Dermis microvascular lymphatic vessel endothelial cell (primary cell): ENCODE measurements around the gene CERS3. TPM values are rescaled to one million over a fixed set of nuclear protein-coding genes. Genes with fewer than 3 reads are reported as not detected.

Experiments
- DNase-seq, 2 donors: peaks; one replicate each; pipeline versions ENCODE4 v3.0.0 to v3.0.0-alpha.2; 2010; ENCODE audit warnings: low read depth in 2 of 2
- total RNA-seq: library from RNA; depleted of rRNA; stranded (reverse); fragments of >200 nt; gene quantifications from 2 replicates; pipeline ENCODE4 v1.2.1, GENCODE V29; 2014

The CERS3 gene
- total RNA-seq, result not detected in 2 replicates

- no peak for DNase-seq
Measured at GRCh38 chr15:100528833-100529428, at the start of gene CERS3. Gene CERS3, minus strand, starts transcription at chr15:100528950. Its CDS starts 27,101 bp downstream, at chr15:100501849.

GRCh38 chr15:100573526-100573925 is 44.8 kb upstream of the CERS3 start:
- DNase-seq, result no peak

DNA sequence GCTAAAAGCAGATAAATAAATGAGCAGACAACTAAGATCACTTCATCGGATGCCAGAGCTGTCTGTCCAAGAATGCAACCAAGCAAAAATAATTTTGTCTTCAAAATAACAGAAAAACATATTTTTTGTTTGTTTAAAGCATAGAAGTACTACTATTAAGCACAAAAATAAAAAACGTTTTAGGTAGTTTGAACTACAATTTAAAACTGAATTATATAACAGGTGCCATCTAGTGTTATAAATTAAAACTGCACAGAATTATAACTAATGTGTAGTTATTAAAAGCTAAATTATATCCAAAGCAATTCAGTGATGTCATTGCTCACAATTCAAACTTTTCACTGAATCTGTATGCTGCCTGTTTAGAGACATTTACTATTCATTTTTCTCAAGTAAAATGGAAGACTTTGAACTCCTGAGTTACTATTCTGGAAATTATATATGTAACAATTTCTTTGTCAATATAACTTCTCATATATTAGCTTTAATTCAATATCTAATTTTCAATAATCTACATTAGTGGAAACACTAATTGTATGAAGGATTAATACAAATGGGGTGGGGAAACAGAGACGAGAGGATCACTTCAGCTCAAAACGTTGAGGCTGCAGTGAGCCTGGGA is 43.7 kb upstream of the CERS3 start:
- DNase-seq, result peak; percentile 20 to 33

DNA sequence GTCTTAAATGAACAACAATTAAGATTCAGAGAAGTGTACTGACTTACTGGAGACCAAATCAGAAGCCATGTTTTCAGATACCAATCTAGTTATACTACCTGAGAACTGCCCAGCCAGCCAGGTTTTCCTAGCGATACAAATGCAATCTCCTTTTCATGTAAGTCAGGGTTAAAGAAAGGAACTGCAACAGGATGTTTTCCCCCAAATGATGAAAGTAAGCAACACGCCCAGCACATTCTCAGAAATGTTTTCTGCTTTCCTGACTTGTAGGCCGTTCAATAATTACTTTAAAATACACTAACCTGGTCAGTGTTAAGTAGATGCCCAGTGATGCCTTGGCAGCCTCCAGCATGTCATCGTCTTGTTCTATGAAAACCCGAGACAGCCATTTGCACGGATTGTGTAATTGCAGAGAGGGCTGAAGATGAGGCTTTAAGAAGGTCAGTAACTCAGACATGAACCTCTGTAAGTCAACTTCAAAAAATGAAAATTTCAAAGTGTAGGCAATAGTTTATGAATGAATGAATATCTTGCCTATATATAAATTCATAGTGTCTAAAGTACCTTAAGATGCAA is 42.9 kb upstream of the CERS3 start:
- DNase-seq, result no peak

GRCh38 chr15:100570735-100571313 is 42.1 kb upstream of the CERS3 start:
- DNase-seq, result no peak

DNA sequence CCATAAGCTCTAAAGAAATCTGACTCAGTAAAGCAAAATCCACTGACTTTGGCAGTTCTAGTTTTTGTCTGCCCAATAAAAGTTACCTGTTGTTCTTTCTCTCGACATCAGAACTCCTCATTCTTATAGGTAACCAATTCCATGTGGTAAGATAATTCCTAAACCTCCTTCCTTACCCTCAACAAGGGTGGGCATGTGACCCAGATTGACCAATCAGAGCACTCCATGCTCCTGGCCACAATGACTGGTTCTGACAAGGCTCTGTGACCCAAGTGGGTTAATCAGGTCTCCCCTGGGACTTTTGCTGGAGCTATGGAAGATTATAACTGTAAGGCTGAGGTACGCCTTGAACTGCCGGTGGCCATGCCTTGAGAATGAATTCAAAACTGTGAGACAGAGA is 41.5 kb upstream of the CERS3 start:
- DNase-seq, result no peak

- no peak for DNase-seq
Measured at GRCh38 chr15:100569391-100569790, 40.6 kb upstream of the CERS3 start.

DNA sequence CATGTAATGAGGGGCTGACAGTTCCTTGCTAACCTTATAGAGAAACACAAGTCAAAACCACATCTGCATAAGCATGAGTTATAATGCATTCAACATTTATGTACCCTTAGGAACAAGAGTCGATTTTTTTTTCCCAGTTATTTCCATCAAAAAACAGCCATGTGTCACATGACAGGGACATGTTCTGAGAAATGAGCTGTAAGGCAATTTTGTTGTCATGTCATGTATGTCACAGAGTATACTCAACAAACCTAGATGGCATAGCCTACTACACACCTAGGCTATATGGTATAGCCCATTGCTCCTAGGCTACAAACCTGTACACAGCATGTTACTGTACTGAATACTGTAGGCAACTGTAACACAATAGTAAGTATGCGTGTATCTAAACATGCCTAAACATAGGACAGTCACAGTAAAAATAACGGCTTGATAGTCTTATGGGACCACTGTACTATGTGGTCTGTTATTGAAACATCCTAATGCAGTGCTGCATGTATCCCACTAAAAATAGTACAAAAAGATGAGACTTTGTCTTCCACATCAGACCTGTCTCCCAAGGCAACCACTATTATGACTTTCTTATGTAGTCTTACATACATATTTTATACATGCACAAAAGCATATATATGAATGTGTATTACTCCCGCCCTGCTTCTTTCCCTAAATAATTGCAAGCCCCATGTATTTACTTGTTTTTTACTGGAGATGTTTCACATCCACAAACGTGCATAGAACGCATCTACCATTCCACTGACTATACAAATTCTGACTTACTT is 38.3 kb upstream of the CERS3 start:
- no peak for DNase-seq

DNA sequence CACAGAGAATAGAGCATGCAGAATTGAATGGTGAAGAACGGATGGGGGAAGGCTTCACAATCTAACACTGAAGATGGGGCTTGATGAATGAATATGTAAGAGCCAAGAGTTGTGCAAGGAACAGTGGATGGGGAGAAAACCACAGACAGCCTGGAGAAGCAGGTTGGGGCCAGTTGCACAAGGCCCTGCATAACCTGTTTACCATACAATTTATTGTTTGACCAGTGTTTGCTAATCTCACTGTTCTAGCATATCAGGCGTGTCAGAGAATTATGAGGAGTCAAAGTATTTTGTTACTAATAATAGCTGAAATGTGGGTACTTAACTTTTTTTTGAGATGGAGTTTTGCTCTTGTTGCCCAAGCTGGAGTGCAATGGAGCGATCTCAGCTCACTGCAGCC is 36.8 kb upstream of the CERS3 start:
- DNase-seq, result no peak

DNA sequence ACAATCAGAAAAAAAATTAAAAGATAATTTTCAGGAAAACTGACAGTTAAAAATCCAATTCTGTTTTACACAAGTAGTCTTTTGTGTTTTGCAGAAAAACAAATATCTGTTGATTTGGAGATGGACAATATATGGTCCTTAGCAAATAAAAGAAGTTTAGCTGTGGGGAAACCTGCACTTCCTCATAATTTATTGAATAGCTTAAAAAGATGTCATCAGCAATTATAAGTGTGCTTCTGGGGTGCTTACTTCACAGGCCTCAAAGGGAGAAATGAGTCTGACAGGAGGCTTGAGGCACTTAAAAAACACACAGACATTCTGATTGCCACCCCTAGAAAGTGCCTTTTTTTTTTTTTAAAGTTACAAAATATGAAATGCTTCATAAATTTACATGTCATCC is 31.6 kb upstream of the CERS3 start:
- DNase-seq, result no peak

- DNase-seq, result no peak
Measured at GRCh38 chr15:100559330-100559729, 30.6 kb upstream of the CERS3 start.

- DNase-seq, result no peak
Measured at GRCh38 chr15:100558771-100559254, 30.1 kb upstream of the CERS3 start.

- no peak for DNase-seq
Measured at GRCh38 chr15:100553468-100553867, 24.7 kb upstream of the CERS3 start.

DNA sequence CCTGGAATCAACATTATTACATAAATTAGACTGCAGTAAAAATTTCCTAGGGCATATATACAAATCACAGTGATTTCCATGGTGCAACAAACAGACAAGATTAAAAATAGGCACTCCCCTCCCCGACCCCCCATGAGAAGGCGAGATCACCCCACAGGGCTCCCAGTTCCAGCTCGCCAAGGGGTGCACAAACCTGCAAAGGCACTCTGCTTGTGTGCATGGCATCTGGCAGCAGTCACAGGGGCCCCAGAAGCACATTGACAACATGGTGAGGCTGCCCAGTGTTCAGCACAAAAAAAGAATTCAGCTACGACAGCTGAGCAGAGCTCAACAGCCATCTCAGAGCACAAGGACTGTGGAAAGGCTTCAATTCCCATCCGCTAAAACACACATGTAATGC is 19.2 kb upstream of the CERS3 start:
- DNase-seq, result no peak

DNA sequence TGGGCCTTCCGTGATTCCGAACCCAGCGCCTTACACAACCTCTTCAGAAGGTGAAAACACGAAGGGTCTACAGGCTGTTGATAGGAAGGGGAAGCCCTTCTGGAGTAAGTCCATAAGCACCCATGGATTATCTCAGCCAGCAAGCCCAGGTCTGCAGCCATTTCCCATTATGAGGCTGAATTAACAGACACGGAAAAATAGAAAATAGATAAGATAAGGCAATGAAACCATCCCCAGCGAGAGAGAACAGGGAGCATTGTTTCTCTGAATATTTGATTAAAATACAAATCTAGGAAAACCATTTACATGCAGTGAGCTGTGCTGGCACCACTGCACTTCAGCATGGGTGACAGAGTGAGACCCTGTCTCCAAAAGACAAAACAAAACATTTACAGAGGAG is 16.2 kb upstream of the CERS3 start:
- no peak for DNase-seq

- DNase-seq, result no peak
Measured at GRCh38 chr15:100544338-100544841, 15.6 kb upstream of the CERS3 start.

DNA sequence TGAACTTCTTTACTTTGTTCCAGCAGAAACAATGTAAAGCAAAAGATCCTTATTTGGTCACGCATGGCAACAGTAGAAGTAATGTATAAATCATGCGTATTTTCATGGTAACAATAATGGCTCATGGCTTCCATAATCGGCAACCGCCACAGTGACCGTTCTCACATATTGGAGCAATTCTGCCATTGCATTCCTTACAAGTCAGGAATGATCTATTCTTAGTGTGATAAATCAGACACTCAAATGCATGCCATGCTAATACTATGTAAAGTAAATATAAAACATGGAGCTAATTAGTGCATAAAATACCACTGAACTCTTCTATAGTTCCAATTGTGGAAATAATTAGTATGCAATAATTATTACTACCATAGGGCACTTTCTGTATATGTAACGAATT is 13.5 kb upstream of the CERS3 start:
- no peak for DNase-seq

DNA sequence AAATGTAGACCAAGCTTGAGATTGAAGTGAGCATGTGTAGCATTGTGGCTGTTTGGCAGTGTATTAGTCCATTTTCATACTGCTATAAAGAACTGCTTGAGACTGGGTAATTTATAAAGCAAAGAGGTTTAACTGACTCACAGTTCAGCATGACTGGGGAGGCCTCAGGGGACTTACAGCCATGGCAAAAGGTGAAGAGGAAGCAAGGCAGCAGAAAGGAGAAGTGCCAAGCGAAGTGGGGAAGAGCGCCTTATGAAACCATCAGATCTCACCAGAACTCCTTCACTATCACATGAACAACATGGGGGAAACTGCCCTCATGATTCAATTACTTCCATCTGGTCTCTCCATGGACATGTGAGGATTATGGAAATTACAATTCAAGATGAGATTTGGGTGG is 8.6 kb upstream of the CERS3 start:
- no peak for DNase-seq

GRCh38 chr15:100536733-100537132 is 8.0 kb upstream of the CERS3 start:
- DNase-seq, result no peak

DNA sequence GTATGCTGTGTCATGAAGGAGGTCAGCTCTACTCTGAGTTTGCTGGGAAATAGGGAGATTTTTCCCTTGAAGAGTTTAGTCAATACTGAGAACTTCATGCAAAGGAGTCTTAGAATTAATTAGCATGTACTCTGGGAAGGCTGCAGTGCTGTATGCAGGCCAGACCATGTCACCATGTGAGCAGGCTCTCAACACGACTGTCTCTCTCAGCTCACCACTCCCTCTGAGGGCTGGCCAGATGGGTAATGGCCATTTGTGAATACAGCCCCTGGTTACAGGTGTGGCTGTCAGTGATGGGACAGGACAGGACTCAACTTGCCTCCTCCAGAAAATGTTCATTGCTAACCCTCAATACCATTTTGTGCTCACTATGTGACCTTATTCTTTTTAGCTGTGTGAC is 5.1 kb upstream of the CERS3 start:
- no peak for DNase-seq

- no peak for DNase-seq
Measured at GRCh38 chr15:100531823-100532327, 3.1 kb upstream of the CERS3 start.

DNA sequence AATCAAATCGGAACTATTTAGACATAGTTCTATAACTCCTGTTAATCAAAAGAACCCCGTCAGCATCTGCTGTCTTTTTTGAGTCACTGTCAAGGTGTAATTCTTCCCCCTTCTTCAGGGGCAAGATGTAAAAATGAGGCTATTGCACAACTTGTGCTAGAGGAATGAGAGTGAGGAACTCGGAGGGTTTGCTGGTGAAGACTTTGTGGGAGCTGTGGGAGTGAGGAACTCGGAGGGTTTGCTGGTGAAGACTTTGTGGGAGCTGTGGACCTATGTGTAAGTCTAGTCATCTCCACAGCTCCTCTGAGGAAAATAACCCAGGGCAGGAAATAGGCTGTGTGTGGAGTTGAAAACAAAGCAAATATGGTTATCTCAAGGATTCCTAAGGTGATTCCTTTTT is 2.5 kb upstream of the CERS3 start:
- DNase-seq, result no peak
